CD4-positive, alpha-beta T cell (primary cell): Measurements from ENCODE around the gene CHI3L1. TPM values are rescaled to one million over a fixed set of nuclear protein-coding genes. Genes with fewer than 3 reads are reported as not detected.

Experiments used
- ATAC-seq: fragments of 200-7000 bp; cut with Tn5 transposase; one replicate; pipeline ENCODE4 v1.10.0; 2022; ENCODE audit warnings: mild to moderate bottlenecking; ENCODE audit not compliant: poor library complexity
- CTCF ChIA-PET: fragments of 350-600 bp; sonication (Branson Sonifier 250); formaldehyde crosslinking; loops from one replicate; lab custom pipeline; 2021; ENCODE audit warnings: antibody characterized with exemption, inconsistent platforms; lab: Charles Lee
- POLR2A ChIA-PET: fragments of 350-600 bp; sonication (Branson Sonifier 250); formaldehyde crosslinking; loops from one replicate; lab custom pipeline; 2021; ENCODE audit warnings: antibody characterized with exemption, inconsistent platforms; lab: Charles Lee
- DNase-seq, 14 experiments: peaks; one replicate each; pipeline ENCODE4 v3.0.0-alpha.2; 2013 to 2020; ENCODE audit warnings: mixed read lengths in 2 of 14
- H3K27ac ChIP-seq, 2 donors: one replicate each; pipeline versions ENCODE4 v1.5.1 to v1.7.0; 2013; ENCODE audit warnings: low read length in 2 of 2, low read depth in 1 of 2, mild to moderate bottlenecking in 1 of 2
- H3K27me3 ChIP-seq, 2 experiments: 1 replicate in 1 of 2; 2 replicates in 1 of 2; pipeline versions ENCODE4 v1.6.1 to v1.7.0; 2013; ENCODE audit warnings: low read length in 2 of 2, control low read depth in 1 of 2, mild to moderate bottlenecking in 1 of 2, moderate library complexity in 1 of 2; ENCODE audit not compliant: insufficient read depth in 2 of 2, control insufficient read depth in 1 of 2
- H3K36me3 ChIP-seq: one replicate; pipeline ENCODE4 v1.6.1; 2013; ENCODE audit warnings: low read length, control low read depth; ENCODE audit not compliant: insufficient read depth
- H3K4me1 ChIP-seq: one replicate; pipeline ENCODE4 v1.6.1; 2013; ENCODE audit warnings: low read length, control low read depth; ENCODE audit not compliant: insufficient read depth
- H3K4me3 ChIP-seq: one replicate; pipeline ENCODE4 v1.5.1; 2013; ENCODE audit warnings: mild to moderate bottlenecking, low read length, moderate library complexity
- H3K9me3 ChIP-seq, 2 experiments: 1 replicate in 1 of 2; 2 replicates in 1 of 2; pipeline versions ENCODE4 v1.6.1 to v1.7.0; 2013; ENCODE audit warnings: low read length in 2 of 2, mild to moderate bottlenecking in 2 of 2, control low read depth in 1 of 2, moderate library complexity in 1 of 2; ENCODE audit not compliant: control insufficient read depth in 1 of 2, insufficient read depth in 1 of 2
- H3K27ac Mint-ChIP-seq: one replicate; pipeline ENCODE4 v1.8.0; 2020; ENCODE audit warnings: mixed read lengths
- H3K27me3 Mint-ChIP-seq: one replicate; pipeline ENCODE4 v1.8.0; 2021; ENCODE audit warnings: mixed read lengths
- H3K36me3 Mint-ChIP-seq: one replicate; pipeline ENCODE4 v1.8.0; 2021; ENCODE audit warnings: low read depth, mixed read lengths
- H3K4me1 Mint-ChIP-seq: one replicate; pipeline ENCODE4 v1.8.0; 2021; ENCODE audit warnings: low read depth, mixed read lengths
- H3K4me3 Mint-ChIP-seq: one replicate; pipeline ENCODE4 v1.8.0; 2020; ENCODE audit warnings: mild to moderate bottlenecking, mixed read lengths
- H3K9me3 Mint-ChIP-seq: one replicate; pipeline ENCODE4 v1.8.0; 2020; ENCODE audit warnings: mixed read lengths
- CTCF ChIP-seq: fragments of 200-600 bp; IDR thresholded peaks from one replicate; pipeline ENCODE4 v1.8.0; 2022; ENCODE audit warnings: antibody characterized with exemption, mild to moderate bottlenecking
- intact Hi-C, 2 experiments: fragments of 100-400 bp; cut with DNase I in 1 of 2; cut with micrococcal nuclease in 1 of 2; formaldehyde crosslinking; loops; one replicate each; pipeline versions ENCODE4 v1.15.1 to v1.9.0; 2023 to 2025; cut with DNase I, micrococcal nuclease
- total RNA-seq, 174 experiments: library from RNA in 2 of 174; stranded (reverse) in 2 of 174; gene quantifications; one replicate each; pipeline ENCODE4 v1.2.3 and lab custom pipeline; 2021 to 2026

CHI3L1 gene
- total RNA-seq, 2 experiments from 2014 or later: not detected

GRCh38 chr1:203185585-203185984, 919 bp downstream of the CHI3L1 start:
- no peaks in the 10 kb centered on the region for H3K36me3 ChIP-seq
- DNase-seq (no peak), ATAC-seq (no peak)
- intact Hi-C loops: no loop called here
- Mint-ChIP-seq H3K4me1 (no peaks in the 10 kb centered on the region), H3K36me3 (no peaks in the 10 kb centered on the region), H3K27me3 (no peaks in the 10 kb centered on the region), H3K9me3 (no peaks in the 10 kb centered on the region), H3K4me3 (no peak overlapping the region), H3K27ac (no peak overlapping the region)
- no peaks in the 10 kb centered on the region for H3K9me3 ChIP-seq
- H3K27ac ChIP-seq: no peak overlapping the region
- ChIA-PET POLR2A (no interaction called here), CTCF (no interaction called here)
- H3K4me1 ChIP-seq: no peaks in the 10 kb centered on the region
- H3K4me3 ChIP-seq: no peak overlapping the region
- TF ChIP-seq CTCF: no peak
- H3K27me3 ChIP-seq: no peaks in the 10 kb centered on the region

- Mint-ChIP-seq H3K27ac (no peak overlapping the region), H3K27me3 (no peaks in the 10 kb centered on the region), H3K4me3 (no peak overlapping the region), H3K36me3 (no peaks in the 10 kb centered on the region), H3K9me3 (no peaks in the 10 kb centered on the region), H3K4me1 (no peaks in the 10 kb centered on the region)
- no peak overlapping the region for H3K27ac ChIP-seq
- no peaks in the 10 kb centered on the region for H3K9me3 ChIP-seq
- H3K4me1 ChIP-seq: no peaks in the 10 kb centered on the region
- ATAC-seq: no peak
- no peak for TF ChIP-seq CTCF
- intact Hi-C loops: no loop called here
- POLR2A ChIA-PET: no interaction called here
- CTCF ChIA-PET: no interaction called here
- H3K27me3 ChIP-seq: no peaks in the 10 kb centered on the region
- no peaks in the 10 kb centered on the region for H3K36me3 ChIP-seq
- no peak overlapping the region for H3K4me3 ChIP-seq
- no peak for DNase-seq
Observed at GRCh38 chr1:203185061-203185461, 1.4 kb downstream of the CHI3L1 start.

GRCh38 chr1:203184467-203184866, 2.0 kb downstream of the CHI3L1 start:
- Histone ChIP-seq H3K9me3 (no peaks in the 10 kb centered on the region), H3K4me1 (no peaks in the 10 kb centered on the region), H3K27ac (no peak overlapping the region), H3K36me3 (no peaks in the 10 kb centered on the region), H3K27me3 (no peaks in the 10 kb centered on the region), H3K4me3 (no peak overlapping the region)
- Mint-ChIP-seq H3K4me1 (no peaks in the 10 kb centered on the region), H3K9me3 (no peaks in the 10 kb centered on the region), H3K27me3 (no peaks in the 10 kb centered on the region), H3K27ac (no peak overlapping the region), H3K36me3 (no peaks in the 10 kb centered on the region), H3K4me3 (no peak overlapping the region)
- DNase-seq (no peak), ATAC-seq (no peak)
- intact Hi-C loops: no loop called here
- ChIA-PET POLR2A (no interaction called here), CTCF (no interaction called here)
- TF ChIP-seq CTCF: no peak
